Measurements from ENCODE around the gene ULBP3. TPM values are rescaled to one million over a fixed set of nuclear protein-coding genes. Genes with fewer than 3 reads are reported as not detected.

ULBP3 gene
- total RNA-seq, 1 donor from 2014 or later = 3.3 TPM

DNA sequence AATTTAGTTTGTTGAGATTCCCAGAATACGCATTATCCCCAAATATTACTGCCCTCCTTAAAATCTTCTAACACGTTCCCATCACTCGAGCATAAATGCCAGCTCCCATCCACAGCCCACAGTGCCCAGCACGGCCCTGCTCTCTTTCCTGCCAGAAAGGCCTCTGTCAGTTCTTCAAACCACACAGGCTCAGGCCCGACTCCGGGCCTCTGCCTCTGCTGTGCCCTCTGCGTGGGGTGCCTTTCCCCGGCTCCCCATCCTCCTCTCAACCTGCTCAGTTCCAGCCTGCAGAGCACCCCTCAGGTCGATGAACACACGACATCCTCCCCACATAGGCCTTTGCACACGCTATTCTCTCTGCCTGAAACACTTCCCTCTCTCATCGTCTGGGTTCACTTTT lies 12.8 kb downstream of the ULBP3 start:
- no peak overlapping the region for H3K4me3 Mint-ChIP-seq (ENCODE audit: unreplicated experiment)
- H3K27me3 Mint-ChIP-seq (ENCODE audit: unreplicated experiment) = peaks cover 51% of the 10 kb centered on the region
- H3K36me3 Mint-ChIP-seq (ENCODE audit: unreplicated experiment) = peaks cover 2% of the 10 kb centered on the region
- DNase-seq (ENCODE audit: extremely low spot score, unreplicated experiment) = no peak
- TF ChIP-seq, protein P1, sequence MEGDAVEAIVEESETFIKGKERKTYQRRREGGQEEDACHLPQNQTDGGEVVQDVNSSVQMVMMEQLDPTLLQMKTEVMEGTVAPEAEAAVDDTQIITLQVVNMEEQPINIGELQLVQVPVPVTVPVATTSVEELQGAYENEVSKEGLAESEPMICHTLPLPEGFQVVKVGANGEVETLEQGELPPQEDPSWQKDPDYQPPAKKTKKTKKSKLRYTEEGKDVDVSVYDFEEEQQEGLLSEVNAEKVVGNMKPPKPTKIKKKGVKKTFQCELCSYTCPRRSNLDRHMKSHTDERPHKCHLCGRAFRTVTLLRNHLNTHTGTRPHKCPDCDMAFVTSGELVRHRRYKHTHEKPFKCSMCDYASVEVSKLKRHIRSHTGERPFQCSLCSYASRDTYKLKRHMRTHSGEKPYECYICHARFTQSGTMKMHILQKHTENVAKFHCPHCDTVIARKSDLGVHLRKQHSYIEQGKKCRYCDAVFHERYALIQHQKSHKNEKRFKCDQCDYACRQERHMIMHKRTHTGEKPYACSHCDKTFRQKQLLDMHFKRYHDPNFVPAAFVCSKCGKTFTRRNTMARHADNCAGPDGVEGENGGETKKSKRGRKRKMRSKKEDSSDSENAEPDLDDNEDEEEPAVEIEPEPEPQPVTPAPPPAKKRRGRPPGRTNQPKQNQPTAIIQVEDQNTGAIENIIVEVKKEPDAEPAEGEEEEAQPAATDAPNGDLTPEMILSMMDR (IDR thresholded peaks at IDR 0.05) = no peak
- no peaks in the 10 kb centered on the region for H3K4me1 Mint-ChIP-seq (ENCODE audit: unreplicated experiment)
- no peak overlapping the region for H3K27ac Mint-ChIP-seq (ENCODE audit: unreplicated experiment)
- H3K9me3 Mint-ChIP-seq (ENCODE audit: unreplicated experiment) = no peaks in the 10 kb centered on the region

DNA sequence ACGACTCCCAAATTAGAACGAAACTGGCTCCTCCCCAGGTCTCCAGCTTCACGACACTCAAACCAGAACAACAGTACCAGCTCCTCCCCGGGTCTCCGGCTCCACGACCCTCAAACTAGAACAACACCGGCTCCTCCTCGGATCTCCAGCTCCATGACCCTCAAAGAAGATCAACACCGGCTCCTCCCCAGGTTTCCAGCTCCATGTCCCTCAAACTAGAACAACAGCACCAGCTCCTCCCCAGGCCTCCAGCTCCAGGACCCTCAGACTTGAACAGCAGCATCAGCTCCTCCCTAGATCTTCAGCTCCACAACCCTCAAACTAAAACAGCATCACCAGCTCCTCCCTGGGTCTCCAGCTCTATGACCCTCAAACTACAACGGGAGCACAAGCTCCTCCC lies 13.8 kb downstream of the ULBP3 start:
- H3K36me3 Mint-ChIP-seq (ENCODE audit: unreplicated experiment) = no peaks in the 10 kb centered on the region
- no peak overlapping the region for H3K4me3 Mint-ChIP-seq (ENCODE audit: unreplicated experiment)
- DNase-seq (ENCODE audit: extremely low spot score, unreplicated experiment) = no peak
- TF ChIP-seq, protein P1 (IDR thresholded peaks at IDR 0.05) = no peak
- no peaks in the 10 kb centered on the region for H3K4me1 Mint-ChIP-seq (ENCODE audit: unreplicated experiment)
- H3K27me3 Mint-ChIP-seq (ENCODE audit: unreplicated experiment) = peaks cover 60% of the 10 kb centered on the region
- H3K9me3 Mint-ChIP-seq (ENCODE audit: unreplicated experiment) = no peaks in the 10 kb centered on the region
- H3K27ac Mint-ChIP-seq (ENCODE audit: unreplicated experiment) = no peak overlapping the region

DNA sequence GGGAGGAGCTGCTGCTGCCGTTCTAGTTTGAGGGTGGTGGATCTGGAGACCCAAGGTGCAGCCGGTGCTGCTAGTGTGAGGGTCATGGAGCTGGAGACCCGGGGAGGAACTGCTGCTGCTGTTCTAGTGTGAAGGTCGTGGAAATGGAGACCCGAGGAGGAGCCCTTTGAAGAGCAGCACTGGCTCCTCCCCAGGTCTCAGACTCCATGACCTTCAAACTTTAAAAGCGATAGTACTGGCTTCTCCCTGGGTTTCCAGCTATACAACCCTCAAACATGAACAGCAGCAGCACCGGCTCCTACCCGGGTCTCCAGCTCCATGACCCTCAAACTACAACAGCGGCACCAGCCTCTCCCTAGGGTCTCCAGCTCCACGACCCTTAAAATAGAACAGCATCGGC lies 15.5 kb downstream of the ULBP3 start:
- H3K27ac Mint-ChIP-seq (ENCODE audit: unreplicated experiment) = no peak overlapping the region
- DNase-seq (ENCODE audit: extremely low spot score, unreplicated experiment) = no peak
- H3K27me3 Mint-ChIP-seq (ENCODE audit: unreplicated experiment) = peaks cover 63% of the 10 kb centered on the region
- no peaks in the 10 kb centered on the region for H3K4me1 Mint-ChIP-seq (ENCODE audit: unreplicated experiment)
- no peak overlapping the region for H3K4me3 Mint-ChIP-seq (ENCODE audit: unreplicated experiment)
- no peaks in the 10 kb centered on the region for H3K9me3 Mint-ChIP-seq (ENCODE audit: unreplicated experiment)
- TF ChIP-seq, protein P1 (IDR thresholded peaks at IDR 0.05) = no peak
- H3K36me3 Mint-ChIP-seq (ENCODE audit: unreplicated experiment) = no peaks in the 10 kb centered on the region

DNA sequence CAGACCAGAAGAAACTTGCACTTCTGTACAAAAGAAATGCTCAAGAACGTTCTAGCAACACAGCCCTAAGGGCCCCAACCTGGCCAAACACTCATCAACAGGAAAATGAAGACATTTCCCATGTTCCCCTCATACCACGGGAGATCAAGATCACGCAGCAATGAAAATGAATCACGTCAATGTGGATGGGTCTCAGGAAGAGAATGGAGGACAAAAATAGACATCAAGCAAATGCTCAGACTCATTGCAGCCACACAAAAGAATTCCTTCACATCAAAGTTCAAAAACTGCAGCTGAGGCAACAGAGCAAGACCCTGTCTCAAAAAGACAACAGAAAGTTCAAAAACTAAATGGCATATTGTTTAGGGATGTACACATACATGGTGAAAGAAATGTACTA lies 18.1 kb downstream of the ULBP3 start:
- no peak overlapping the region for H3K27ac Mint-ChIP-seq (ENCODE audit: unreplicated experiment)
- no peaks in the 10 kb centered on the region for H3K4me1 Mint-ChIP-seq (ENCODE audit: unreplicated experiment)
- peaks cover 74% of the 10 kb centered on the region for H3K27me3 Mint-ChIP-seq (ENCODE audit: unreplicated experiment)
- TF ChIP-seq, protein P1 (IDR thresholded peaks at IDR 0.05) = no peak
- DNase-seq (ENCODE audit: extremely low spot score, unreplicated experiment) = no peak
- no peak overlapping the region for H3K4me3 Mint-ChIP-seq (ENCODE audit: unreplicated experiment)
- H3K9me3 Mint-ChIP-seq (ENCODE audit: unreplicated experiment) = no peaks in the 10 kb centered on the region
- H3K36me3 Mint-ChIP-seq (ENCODE audit: unreplicated experiment) = no peaks in the 10 kb centered on the region

DNA sequence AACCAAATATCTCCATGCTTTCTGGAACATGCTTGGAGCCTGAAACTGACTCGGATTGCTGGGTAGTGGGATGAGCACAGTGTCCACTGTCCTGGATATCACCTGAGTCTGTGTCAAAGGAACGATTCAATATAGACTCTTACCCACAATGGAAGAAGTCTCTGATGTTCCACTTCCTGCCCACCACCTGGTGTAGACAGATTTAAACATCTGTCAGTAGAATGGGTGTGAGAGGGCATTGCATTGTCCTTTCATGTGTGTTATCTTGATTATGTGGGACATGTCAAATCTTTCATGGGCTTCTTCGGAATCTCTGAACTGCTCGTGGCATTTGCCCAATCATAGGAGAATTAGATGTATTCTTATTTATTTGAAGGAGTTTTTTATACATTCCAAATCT lies 20.8 kb downstream of the ULBP3 start:
- TF ChIP-seq, protein P1 (IDR thresholded peaks at IDR 0.05) = no peak
- Mint-ChIP-seq H3K9me3 (ENCODE audit: unreplicated experiment) (no peaks in the 10 kb centered on the region), H3K36me3 (ENCODE audit: unreplicated experiment) (no peaks in the 10 kb centered on the region), H3K27ac (ENCODE audit: unreplicated experiment) (no peak overlapping the region), H3K4me1 (ENCODE audit: unreplicated experiment) (no peaks in the 10 kb centered on the region), H3K4me3 (ENCODE audit: unreplicated experiment) (no peak overlapping the region), H3K27me3 (ENCODE audit: unreplicated experiment) (peaks cover 61% of the 10 kb centered on the region)
- DNase-seq (ENCODE audit: extremely low spot score, unreplicated experiment) = no peak

All from osteocyte (in vitro differentiated cells).